ELF-1 (cell line): ENCODE measurements around the gene MTMR12.
"Not testable (repeated sequence)": the region's sequence is repeated elsewhere in the genome, so short reads cannot be mapped to it uniquely, and the experiment has no call there.

Experiments used
- DNase-seq: peaks from one replicate; pipeline ENCODE4 v3.0.0-alpha.2; 2016; ENCODE audit warnings: low read depth, low spot score

MTMR12 gene

DNA sequence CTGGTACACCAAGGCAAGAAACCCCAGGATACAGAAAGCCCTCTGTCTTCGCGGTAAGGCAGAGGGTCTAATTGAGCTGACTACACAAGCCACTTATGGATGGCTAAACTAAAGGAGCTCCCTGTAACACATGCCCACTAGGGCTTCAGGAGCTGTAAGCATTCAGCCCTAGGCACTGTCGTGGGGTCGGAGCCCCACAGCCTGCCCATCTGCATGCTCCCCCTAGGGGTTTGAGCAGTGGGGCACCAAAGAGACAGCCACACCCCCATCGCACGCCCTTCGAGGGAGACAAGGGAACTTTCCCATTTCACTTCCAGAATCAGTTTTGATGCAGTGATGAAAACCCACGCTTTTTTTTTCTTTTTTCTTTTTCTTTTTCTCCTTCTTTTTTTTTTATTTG is 11.0 kb upstream of the MTMR12 start:
- peak; percentile 9 for DNase-seq

DNA sequence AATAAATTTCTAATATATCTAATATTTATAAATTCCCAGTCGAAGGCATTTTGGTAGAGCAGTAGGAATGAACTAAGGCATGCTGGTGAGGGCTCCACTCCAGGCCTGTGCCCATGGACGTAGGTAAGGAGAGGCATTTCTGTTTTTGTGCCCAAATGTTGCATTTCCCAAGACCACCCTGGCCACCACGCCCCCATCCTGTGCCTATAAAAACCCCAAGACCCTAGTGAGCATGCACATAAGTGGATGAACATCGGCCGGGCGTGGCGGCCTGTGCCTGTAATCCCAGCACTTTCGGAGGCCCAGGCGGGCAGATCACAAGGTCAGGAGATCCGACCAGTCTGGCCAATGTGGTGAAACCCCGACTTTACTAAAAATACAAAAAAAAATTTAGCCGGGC is 10.1 kb upstream of the MTMR12 start:
- no peak for DNase-seq

DNA sequence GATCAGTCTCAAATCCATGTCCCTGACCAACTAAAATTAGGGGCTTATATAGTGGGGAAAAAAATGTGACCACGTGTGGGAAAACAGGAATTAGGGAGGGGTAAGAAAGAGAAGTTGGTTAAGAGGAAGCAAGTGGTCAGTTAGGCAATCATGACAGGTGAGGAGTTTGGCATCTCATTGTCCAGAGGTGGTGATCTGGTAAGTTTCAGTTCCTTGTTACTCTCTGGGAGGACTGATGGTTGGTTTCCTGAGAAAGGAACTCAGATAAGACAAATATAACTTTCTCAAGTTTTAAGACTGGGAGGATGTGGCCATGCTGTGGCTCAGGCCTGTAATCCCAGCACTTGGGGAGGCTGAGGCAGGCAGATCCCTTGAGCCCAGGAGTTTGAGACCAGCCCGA is 9.0 kb upstream of the MTMR12 start:
- DNase-seq: not testable (repeated sequence)

DNA sequence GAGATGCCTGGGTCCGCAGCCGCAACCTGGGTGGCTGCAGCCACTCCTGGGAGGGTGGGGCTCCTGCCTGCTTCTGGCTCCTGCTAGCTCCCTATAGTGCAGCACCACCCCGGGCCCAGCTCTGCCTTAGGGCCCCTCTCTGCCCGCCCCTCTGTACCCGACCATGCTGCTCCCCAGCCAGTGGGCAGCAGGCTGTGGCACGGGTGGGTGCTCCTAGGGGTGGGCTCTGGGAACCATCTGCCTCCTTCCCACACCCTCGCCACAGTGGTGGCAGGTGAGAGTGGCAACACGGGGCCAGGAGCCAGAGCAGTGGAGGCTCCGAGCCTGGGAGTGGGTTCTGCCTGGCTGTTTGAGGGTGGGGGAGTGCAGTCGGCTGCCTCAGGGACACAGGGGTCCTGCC is 7.8 kb upstream of the MTMR12 start:
- no peak for DNase-seq

DNA sequence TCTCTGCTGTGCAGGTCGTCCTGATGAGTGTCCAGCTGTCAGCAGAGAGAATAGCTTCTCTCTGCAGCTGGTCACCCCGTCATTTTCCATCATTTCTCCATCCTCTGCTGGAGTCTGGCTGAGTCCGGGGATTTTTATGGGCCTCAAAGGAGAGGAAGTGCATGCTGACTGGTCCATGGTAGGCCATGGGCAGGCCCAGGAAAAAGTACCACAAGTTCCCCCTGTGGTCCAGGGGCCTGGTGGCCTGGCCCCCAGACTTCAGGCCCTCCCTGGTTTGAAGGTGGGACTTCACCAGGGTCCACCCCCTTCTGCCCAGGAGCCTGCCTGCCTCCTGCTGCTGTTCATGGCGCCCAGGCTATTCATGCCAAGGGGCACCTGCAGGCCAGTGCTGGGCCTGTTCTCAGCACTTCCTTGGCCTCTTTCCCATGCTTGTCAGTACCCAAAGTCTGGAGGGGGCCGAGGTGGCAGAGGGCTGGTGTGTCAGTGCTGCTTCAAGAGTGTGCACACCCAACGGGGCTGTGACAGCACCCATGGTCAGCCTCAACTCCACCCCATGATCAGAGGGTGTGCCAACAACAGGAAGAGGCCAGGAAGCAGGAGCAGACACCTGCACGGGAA is 7.3 kb upstream of the MTMR12 start:
- DNase-seq: no peak

DNA sequence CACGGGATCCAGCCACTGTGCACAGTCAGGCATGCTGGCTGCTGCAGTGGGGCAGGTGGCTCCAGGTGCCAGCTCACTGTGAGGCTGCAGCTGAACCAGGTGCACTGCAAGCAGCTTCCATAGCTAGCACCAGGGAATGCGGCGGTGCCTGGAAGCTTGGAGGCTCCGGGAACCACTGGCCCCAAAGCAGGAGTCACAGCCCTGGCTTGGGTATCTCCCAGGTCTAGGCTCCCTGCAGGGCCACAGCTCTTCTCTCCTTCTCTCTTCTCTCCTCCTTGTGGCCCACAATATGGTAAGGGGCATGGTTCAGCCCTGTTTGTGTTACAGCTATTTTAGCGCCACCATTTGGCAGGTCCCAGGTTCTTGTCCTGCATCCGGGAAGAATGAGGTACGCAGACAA is 6.7 kb upstream of the MTMR12 start:
- peak; percentile 45 for DNase-seq

DNA sequence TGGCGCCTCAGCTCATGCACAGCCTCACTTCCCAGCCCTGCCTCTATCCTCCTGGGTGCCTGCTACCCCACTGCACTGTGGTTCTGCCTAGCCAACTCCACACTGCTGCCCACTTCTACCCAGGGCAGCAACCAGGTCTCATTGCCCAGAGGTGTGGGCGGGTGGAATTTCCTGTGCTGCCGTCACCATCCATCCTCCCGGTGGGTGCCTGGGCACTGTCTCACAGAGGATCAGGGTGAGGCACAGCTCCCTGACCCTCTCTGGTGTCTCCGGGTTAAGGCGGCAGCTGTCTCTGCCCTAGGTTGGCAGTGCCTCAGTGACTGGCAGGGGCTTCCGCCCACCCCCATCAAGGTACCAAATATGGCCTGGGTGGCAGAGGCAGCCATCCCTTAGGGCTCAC is 4.3 kb upstream of the MTMR12 start:
- no peak for DNase-seq

DNA sequence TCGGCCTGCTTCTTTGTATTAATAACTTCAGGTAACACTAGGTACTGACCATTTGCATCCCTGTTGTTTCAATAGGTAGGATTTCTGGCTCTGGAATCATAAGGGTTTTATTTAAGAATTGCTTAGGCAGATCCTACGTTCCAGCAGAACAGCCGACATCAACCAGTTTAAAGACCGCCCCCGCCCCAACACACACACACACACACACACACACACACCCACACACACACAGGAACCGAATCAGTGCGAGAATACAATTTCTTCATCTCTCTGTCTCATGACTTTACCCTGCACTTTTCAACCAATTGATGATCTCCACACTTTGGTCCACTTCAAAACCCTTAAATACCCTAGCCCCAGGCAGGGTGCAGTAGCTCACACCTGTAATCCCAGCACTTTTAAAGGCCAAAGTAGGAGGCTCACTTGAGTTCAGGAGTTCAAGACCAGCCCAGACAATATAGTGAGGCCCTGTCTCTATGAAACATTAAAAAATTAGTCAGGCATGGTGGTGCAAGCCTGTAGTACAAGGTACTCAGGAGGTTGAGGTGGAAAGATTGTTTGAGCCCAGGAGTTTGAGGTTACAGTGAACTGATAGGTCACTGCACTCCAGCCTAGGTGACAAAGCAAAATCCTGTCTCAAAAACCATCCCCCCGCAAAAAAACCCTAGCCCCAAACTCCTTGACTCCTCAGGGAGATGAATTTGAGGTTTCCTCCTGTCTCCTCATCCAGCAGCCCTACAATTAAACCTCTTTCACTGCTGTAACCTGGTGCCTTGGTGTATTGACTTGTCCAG is 2.7 kb upstream of the MTMR12 start:
- DNase-seq: no peak

DNA sequence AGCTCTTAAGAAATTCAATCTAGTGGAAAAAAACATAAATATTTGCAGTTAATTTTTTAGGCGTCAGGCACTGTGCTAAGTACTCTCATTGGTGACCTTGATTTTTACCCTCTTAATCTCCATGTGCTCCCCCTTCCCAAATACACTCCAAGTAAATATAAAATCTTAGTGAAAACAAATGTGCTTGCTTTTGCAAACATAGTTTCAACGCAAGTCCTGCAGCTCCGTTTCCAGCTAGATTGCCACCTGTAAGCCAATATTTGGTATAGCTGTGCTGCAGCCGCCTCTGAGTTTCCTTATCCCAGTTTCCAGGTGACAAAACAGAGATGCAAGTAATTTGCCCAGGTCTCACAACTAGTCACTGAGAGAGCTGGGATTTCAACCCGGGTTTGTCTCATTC is 1.9 kb upstream of the MTMR12 start:
- no peak for DNase-seq

DNA sequence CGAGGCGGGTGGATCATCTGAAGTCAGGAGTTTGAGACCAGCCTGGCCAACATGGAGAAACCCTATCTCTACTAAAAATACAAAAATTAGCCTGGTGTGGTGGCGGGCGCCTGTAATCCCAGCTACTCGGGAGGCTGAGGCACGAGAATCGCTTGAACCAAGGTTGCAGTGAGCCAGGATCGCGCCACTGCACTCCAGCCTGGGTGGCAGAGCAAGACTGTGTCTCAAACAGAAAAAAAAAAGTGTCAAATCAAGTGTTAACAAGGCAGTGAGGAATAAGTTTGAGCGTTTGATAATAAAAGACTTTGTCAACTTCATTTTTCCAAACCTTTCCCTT is 1.4 kb upstream of the MTMR12 start:
- not testable (repeated sequence) for DNase-seq

DNA sequence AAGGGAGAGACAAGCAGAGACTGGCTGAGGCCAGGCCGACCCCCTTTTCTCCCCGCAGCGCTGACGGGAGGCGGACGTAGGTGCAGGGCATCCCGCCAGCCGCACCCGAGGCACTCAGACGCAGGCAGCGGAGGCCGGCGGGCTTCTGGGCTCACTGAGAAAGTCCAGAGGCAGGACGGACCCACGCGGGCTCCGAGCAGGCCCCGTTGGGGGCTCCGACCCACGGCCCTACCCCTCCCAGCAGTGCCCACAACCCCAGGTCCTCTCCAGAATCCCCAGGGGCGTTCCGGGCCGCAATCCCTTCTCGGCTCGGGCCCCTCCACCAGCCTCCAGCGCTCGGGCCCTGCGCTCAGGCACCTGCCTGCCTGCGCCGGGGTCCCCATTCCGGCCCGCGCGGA is 543 bp downstream of the MTMR12 start:
- DNase-seq: peak; percentile 73

DNA sequence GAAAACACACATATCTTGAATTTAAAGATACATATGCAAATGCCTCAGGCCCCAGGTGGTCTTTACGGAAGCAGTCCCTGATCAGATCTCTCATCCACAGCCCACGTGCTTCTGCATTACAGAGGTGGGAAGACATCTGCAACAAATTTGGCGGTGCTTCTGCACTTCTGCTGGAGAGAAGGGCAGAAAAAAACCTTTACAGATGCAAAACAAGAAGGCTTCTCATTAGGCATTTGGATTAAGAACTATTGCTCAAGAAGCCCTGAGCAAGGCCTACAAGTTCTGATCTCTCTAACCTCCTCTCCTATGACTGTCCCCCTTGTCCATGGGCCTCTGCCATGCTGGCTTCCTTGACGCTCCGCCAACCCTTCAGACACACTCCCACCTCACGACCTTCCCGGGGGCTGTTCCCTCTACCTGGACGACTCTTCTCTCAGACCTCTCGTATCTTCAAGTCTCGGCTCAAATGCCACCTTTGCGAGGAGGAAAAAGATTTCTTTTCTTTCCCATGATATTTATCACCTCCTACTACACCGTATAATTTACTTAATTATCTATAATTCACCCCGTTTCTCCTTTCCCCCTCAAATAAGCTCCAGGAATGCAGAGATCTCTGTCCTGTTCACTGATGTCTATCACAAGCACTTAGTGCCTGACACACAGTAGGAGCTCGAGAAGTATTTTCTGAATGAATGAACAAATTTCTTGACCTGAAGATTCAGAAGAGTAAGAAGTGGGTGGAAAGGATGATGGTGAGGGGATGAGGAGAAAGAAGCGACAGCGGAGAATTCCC is 1.1 kb downstream of the MTMR12 start:
- peak; percentile 27 for DNase-seq

DNA sequence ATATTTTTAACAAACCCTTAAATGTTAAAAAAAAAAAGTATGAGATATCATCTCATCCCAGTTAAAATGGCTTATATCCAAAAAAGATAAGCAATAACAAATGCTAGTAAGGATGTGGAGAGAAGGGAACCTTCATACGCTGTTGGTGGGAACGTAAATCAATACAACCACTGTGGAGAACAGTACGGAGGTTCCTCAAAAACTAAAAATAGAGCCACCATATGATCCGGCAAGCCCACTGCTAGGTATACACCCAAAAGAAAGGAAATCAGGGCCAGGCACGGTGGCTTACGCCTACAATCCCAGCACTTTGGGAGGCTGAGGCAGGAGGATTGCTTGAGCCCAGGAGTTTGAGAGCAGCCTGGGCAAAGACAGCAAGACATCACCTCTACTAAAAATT is 3.0 kb downstream of the MTMR12 start:
- DNase-seq: no peak

DNA sequence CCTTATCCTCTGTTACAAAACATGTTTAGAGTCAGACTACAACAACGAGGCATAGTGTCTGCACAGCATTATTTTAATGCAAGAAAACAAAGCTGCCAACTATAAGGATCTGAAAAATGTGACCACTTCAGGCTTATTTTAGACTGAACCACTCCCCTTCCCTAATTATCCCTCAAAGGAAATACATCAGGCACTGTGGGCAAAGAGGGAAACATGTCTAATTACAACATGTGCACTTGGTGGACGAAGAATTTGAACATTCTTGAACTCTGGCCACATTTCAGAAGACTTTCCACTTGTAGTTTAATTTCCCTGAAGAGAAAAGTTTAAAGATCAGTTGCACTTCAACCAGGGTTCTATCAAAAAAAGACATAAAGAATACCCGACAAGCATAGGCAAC is 3.8 kb downstream of the MTMR12 start:
- DNase-seq: no peak

DNA sequence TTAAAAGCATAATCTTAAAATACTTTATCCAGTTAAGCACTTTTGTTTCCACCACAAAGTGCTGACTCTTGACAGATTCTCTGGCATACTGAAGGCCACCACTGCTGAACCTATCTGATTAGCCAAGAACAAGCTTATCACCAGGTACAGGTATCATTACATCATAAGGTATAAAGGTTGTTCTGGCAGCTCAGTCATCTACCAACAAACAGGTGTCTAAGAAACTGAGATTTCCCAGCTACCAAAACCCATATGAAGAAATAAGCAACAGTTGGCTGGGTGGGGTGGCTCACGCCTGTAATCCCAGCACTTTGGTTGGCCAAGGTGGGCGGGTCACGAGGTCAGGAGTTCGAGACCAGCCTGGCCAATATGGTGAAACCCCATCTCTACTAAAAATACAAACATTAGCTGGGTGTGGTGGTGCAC is 5.0 kb downstream of the MTMR12 start:
- DNase-seq: no peak

DNA sequence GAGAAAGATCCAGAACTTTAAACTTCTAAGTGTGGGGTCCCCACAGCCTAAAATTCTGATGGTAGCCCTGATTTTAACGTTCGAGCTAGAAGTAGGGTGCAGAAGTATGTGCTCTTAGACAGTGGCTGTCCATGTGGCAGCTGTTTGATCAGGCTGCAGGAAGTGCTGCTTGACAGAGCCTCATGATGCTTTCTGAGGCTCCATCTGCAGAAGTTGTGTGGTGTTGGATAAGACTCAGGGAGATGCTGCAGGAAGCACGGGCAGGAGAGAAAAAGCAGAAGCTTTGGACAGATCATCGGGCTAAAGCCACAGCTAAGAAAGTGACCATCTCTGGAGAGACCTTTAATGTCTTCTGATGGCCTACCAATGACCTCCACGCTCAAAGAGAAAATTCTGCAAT is 8.1 kb downstream of the MTMR12 start:
- no peak for DNase-seq

DNA sequence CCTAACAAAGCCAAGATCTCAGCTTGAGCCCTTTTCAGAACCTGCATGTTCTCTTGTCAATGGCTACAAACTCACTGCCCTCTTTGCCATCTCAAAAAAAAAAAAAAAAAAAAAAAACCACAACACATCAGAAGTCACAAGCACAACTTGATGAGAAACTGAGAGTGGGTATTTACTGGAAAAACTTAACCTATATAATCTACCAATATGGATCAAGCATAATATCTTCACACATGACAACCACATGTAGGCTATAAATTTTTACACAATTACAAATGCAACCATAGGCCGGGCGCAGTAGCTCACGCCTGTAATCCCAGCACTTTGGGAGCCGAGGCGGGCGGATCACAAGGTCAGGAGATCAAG is 9.0 kb downstream of the MTMR12 start:
- DNase-seq: no peak

DNA sequence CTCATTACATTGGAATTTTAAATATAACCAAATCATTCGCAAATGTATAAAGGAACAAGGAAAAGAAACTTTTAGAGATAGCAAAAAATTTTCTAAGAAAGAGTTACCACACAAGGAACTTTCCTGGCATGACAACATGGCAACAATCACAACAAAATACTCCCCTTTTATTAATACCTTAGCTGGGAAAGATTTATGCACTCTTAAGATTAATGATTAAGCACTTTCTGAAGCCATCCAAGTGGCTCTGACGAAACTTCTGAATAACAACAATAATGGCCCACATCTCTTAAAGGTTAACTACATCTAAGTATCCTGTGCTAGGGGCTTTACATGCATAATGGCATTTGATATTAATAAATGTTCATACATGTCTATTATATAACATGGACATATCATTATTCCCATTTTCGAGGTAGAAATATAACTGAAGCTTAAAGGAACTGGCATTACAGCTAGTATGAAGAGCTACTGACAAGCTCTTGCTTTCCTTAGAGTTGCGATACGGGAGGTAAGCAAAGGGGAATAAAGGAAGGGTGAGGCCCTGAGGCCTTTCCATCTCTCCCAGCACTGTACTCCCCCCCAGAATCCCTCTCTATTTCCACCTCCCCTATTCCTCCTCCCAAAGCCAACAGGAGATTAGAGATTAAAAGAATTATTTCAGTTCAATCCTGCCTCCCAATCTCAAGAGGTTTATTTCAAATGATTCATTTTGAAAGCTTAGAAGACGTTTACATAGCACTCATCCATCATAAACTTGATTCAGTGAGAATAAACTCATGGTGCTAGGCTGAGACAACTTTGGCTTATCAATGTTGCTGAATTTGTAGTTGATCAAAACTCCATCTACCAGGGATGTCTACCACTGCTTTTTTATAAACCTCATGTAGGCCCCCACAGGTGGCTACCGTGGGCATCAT is 9.6 kb downstream of the MTMR12 start:
- no peak for DNase-seq

DNA sequence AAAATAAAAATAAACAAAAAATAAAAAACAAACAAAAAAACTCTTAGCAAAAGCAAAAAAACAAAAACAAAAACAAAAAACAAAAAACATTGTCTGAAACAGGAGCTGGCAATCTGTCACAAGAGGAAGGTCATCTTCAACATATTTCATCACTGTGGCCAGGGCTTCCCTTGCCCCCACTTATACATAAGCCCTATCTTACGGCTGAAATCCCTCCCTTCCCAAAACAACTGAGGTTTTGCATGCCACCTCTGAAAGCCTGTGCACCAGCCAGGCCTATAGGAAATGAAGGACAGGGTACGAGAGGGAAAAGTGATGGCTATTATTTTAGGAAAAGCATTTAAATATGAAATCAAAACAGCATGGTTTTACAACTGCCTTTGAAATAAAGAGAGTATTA is 10.8 kb downstream of the MTMR12 start:
- no peak for DNase-seq

DNA sequence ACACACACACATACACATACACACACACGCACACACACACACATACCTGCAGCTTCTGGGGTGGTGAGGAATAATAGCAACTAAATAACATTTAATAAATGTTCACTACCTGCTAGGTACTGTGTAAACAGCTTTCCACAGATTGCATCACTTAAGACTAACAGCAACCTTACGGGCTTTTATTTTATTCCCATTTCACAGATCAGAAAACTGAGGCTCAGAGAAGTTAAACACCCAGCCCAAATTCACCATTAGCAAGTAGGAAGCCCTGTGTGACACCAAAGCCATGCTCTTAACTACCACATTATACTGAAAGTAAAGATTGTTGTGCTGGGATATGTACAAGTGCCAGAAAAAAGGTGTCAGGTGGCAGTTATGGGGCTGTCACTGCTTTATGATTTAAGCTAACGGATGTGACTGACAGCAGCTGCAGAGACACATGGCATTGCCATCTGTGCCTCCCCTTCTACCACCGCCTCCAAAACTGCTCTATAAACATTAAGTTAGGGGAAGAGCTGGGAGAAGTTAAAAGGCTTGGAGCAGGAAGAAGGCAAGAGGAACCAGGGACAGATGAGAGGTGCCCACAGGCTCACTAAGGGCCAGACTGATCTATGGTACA is 13.6 kb downstream of the MTMR12 start:
- no peak for DNase-seq

DNA sequence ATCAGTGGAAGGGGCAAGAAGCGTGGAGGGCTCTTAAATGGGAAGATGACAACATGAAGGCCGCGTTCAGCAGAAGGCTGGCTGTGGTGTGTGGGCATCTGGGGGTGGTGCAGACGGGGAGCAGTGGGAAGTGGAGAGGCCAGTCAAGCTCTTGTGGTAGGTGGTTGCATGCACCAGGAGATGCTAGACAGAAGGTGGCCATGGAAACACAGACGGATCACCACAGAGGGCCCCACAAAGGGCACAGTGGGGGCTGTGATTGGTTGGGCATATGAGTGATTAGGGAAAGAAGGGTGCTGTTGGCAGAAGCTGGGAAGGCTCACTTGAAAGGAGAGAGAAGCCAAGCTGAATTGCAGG is 14.7 kb downstream of the MTMR12 start:
- DNase-seq: no peak
